K562 (cell line): ENCODE data around the gene TSPAN15. TPM values are rescaled to one million over a fixed set of nuclear protein-coding genes. Genes with fewer than 3 reads are reported as not detected.

Experiments used
- ATAC-seq: fragments of 200-7000 bp; cut with Tn5 transposase; 3 replicates; pipeline ENCODE4 v1.9.1; 2020; ENCODE audit warnings: moderate library complexity
- BruUV-seq: library from RNA; stranded (reverse); fragments of 400-500 nt; replicated peaks from 2 replicates; lab custom pipeline; 2021; lab: Mats Ljungman, UMichigan
- CTCF ChIA-PET: fragments of 300-600 bp; formaldehyde crosslinking; extraction: SDS; loops from one replicate; lab custom pipeline; 2021; ENCODE audit warnings: low intra/inter-chr PET ratio; lab: Yijun Ruan, JAX
- POLR2A ChIA-PET: fragments of 300-600, 350-650 bp; sonication (Branson Sonifier 250); formaldehyde crosslinking; extraction: SDS; loops from one replicate; lab custom pipeline; 2021; ENCODE audit warnings: antibody characterized with exemption, inconsistent platforms; lab: Yijun Ruan, JAX
- DNase-seq, 4 experiments: peaks; one replicate each; pipeline versions ENCODE4 v3.0.0 to v3.0.0-alpha.2; 2011 to 2018; ENCODE audit warnings: low spot score in 3 of 4, mixed read lengths in 3 of 4; ENCODE audit errors: extremely low read depth in 1 of 4
- FAIRE-seq: peaks from 2 replicates; lab custom pipeline; 2011; peaks lifted over from hg19 to GRCh38; lab: Jason Lieb, UNC
- H2AFZ ChIP-seq: 2 replicates; pipeline ENCODE4 v1.6.0; 2011; ENCODE audit warnings: low read depth, low read length, control low read depth, inconsistent platforms
- H3K27ac ChIP-seq: fragments of 200-600 bp; 3 replicates; pipeline ENCODE4 v1.8.0; 2011; ENCODE audit warnings: low read depth, mild to moderate bottlenecking, control low read depth, inconsistent platforms, low read length, moderate library complexity, mixed read lengths; ENCODE audit errors: extremely low read depth
- H3K27me3 ChIP-seq, 2 experiments: fragments of 300-600 bp in 1 of 2; 2 replicates in 1 of 2; 3 replicates in 1 of 2; pipeline versions ENCODE4 v1.6.0 to v1.8.0; 2011; ENCODE audit warnings: inconsistent platforms in 2 of 2, low read length in 2 of 2, mild to moderate bottlenecking in 1 of 2, mixed read lengths in 1 of 2, moderate library complexity in 1 of 2; ENCODE audit not compliant: control insufficient read depth in 2 of 2, insufficient read depth in 2 of 2
- H3K36me3 ChIP-seq: fragments of 300-600 bp; 3 replicates; pipeline ENCODE4 v1.8.0; 2011; ENCODE audit warnings: mild to moderate bottlenecking, low read length, inconsistent platforms; ENCODE audit not compliant: control insufficient read depth, insufficient read depth
- H3K4me1 ChIP-seq, 2 experiments: fragments of 200-600 bp in 1 of 2; replicated peaks in 1 of 2; 2 replicates in 1 of 2; 3 replicates in 1 of 2; pipeline versions ENCODE4 v1.5.1 to v1.8.0; 2011; ENCODE audit warnings: inconsistent platforms in 2 of 2, low read length in 2 of 2, mild to moderate bottlenecking in 1 of 2, mixed read lengths in 1 of 2, moderate library complexity in 1 of 2; ENCODE audit not compliant: control insufficient read depth in 2 of 2, insufficient read depth in 2 of 2
- H3K4me2 ChIP-seq: 2 replicates; pipeline ENCODE4 v1.6.1; 2011; ENCODE audit warnings: low read length, control low read depth, inconsistent platforms, mixed read lengths; ENCODE audit not compliant: insufficient read depth
- H3K4me3 ChIP-seq: fragments of 200-600 bp; sonication (generic), shearing (Covaris generic); 2 replicates; pipeline ENCODE4 v1.5.1; 2016; ENCODE audit warnings: control low read depth, inconsistent platforms
- H3K79me2 ChIP-seq: fragments of 200-600 bp; 3 replicates; pipeline ENCODE4 v1.8.0; 2011; ENCODE audit warnings: low read length, inconsistent platforms; ENCODE audit not compliant: control insufficient read depth, insufficient read depth
- H3K9ac ChIP-seq, 2 experiments: 2 replicates each; pipeline versions ENCODE4 v1.6.0 to v1.6.1; 2011; ENCODE audit warnings: low read depth in 2 of 2, low read length in 2 of 2, control low read depth in 1 of 2, inconsistent platforms in 1 of 2, mild to moderate bottlenecking in 1 of 2, mixed read lengths in 1 of 2; ENCODE audit not compliant: insufficient read depth in 1 of 2
- H3K9me1 ChIP-seq: one replicate; pipeline ENCODE4 v1.6.0; 2011; ENCODE audit warnings: inconsistent platforms, mild to moderate bottlenecking, low read length, moderate library complexity; ENCODE audit not compliant: control insufficient read depth, insufficient read depth
- H3K9me3 ChIP-seq: replicated peaks from 2 replicates; pipeline ENCODE4 v1.5.1; 2011; ENCODE audit warnings: low read depth, low read length, inconsistent platforms; ENCODE audit not compliant: control insufficient read depth, insufficient read depth
- H4K20me1 ChIP-seq: replicated peaks from 2 replicates; pipeline ENCODE4 v1.6.1; 2011; ENCODE audit warnings: low read length, inconsistent platforms, mixed read lengths; ENCODE audit not compliant: control insufficient read depth, insufficient read depth
- ATF3 ChIP-seq, 2 experiments: fragments of 450-650 bp in 1 of 2; sonication (generic) in 1 of 2; formaldehyde crosslinking in 1 of 2; IDR thresholded peaks in 1 of 2; conservative IDR thresholded peaks in 1 of 2; 2 replicates each; pipeline versions ENCODE4 v1.6.1 to v1.8.1; 2016 to 2023; ENCODE audit warnings: mild to moderate bottlenecking in 2 of 2, moderate library complexity in 2 of 2, inconsistent platforms in 1 of 2, missing genetic modification reagents in 1 of 2
- FOS ChIP-seq: IDR thresholded peaks from 3 replicates; pipeline ENCODE4 v1.6.1; 2011; ENCODE audit not compliant: insufficient read length; ENCODE audit errors: extremely low read depth
- WGBS: fragments of 100-300 bp; shearing (Covaris generic); methylation state at CpG from one replicate; pipeline ENCODE4 v1.1.6; 2016; ENCODE audit warnings: low coverage, mixed read lengths; ENCODE audit not compliant: insufficient coverage; ENCODE audit errors: missing lambda C conversion rate; 5-methylcytosine and 5-hydroxymethylcytosine counted together
- in situ Hi-C: fragments of 300-500 bp; cut with MboI; formaldehyde crosslinking; loops from 4 replicates; pipeline ENCODE4 v1.15.0; 2018; ENCODE audit warnings: inconsistent platforms, mixed read lengths
- intact Hi-C: fragments of 100-400 bp; cut with micrococcal nuclease; formaldehyde crosslinking; loops from 2 replicates; pipeline ENCODE4 v1.14.2; 2022
- polyA plus RNA-seq, 8 experiments: library from polyadenylated mRNA; depleted of rRNA in 4 of 8; stranded (reverse) in 5 of 8; unstranded in 3 of 8; fragments of >200 nt; fragmentation: Nextera tagmentation in 2 of 8; fragmentation: Illumina TruSeq in 1 of 8; extraction: Ambion mirVana in 2 of 8; extraction: Trizol in 1 of 8; gene quantifications; 2 replicates each; pipeline versions ENCODE4 v1.2.1 to v1.2.3, GENCODE V29; 2011 to 2014; ENCODE audit warnings: inconsistent platforms in 1 of 8, missing spikeins in 1 of 8
- total RNA-seq, 7 experiments: library from RNA; depleted of rRNA in 6 of 7; stranded (reverse); fragments of >200 nt in 6 of 7; fragmentation: Illumina TruSeq in 2 of 7; extraction: Trizol in 2 of 7; gene quantifications; 2 replicates each; pipeline versions ENCODE4 v1.2.1 to v1.2.3, GENCODE V29; 2011 to 2021; ENCODE audit warnings: low replicate concordance in 1 of 7
- TF ChIP-seq, protein P1 (sequence below): sonication (generic); formaldehyde crosslinking; IDR thresholded peaks from 2 replicates; pipeline ENCODE4 v1.9.0; 2022; ENCODE audit warnings: mild to moderate bottlenecking, missing genetic modification reagents

Gene TSPAN15
- total and polyA plus RNA-seq, 9 of the 15 experiments (the other 6 are each of a cell fraction or from before 2014, with no cell fraction given) = 0.33 to 1.0 (median 0.45) TPM; not detected in 2

DNA sequence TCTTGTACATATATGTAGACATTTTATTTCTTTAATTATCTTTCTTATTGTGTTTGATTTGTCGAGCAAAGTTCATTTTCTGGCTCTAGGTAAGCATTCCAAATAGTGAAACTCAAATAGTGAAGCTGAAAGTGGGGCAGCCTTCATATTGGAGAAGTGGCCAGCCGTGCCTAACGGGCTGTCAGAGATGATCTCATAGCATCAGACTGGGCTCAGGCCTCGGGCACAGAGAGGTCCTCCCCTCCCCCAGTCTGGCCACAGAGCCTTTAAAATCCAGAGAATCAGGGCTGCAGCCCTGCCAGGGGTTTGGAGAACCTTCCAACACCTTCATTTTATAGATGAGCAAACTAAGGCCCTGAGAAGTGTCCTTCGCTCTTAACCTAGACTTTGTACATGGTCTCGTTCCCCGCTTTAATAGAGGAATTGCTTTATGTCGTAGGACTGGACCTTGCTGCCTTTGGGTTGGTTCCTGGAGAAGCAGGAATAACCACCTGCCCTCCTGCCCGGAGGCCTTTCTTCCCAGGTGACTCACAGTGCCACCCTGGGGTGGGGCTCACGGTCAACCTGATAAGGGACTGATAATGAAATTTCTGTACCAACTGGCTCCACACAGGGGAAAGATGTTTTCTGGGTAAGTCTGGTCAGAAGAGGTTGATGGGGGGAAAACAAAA is 7.3 kb downstream of the TSPAN15 start:
- ATAC-seq (no peak), DNase-seq (no peak), FAIRE-seq (no peak)
- no peaks in the 10 kb centered on the region for H3K79me2 ChIP-seq
- BruUV-seq = no TSS peak
- H3K9me3 ChIP-seq = no peaks in the 10 kb centered on the region
- 42% methylated on average over 10 of the region's 10 CpGs for WGBS
- H4K20me1 ChIP-seq = no peaks in the 10 kb centered on the region
- no peak overlapping the region for H3K9ac ChIP-seq
- H2AFZ ChIP-seq = peak overlapping the region; percentile 63; the same call in 1 of the 2 replicates
- ChIA-PET CTCF (interaction anchor here (0.6 kb wide), 1 partner anchor 726 kb away, joined by 3 read pairs; no protein-coding TSS in a partner anchor), POLR2A (interaction anchor here (0.6 kb wide), 1 partner anchor 16 kb away, joined by 4 read pairs; no protein-coding TSS in a partner anchor)
- H3K36me3 ChIP-seq = no peaks in the 10 kb centered on the region
- no peak overlapping the region for H3K4me3 ChIP-seq
- no peak overlapping the region for H3K4me2 ChIP-seq
- in situ Hi-C loops = no loop called here
- peaks cover 6 to 22% of the 10 kb centered on the region in 2 experiments for H3K4me1 ChIP-seq
- intact Hi-C loops = no loop called here
- peak overlapping the region; percentile 8; the same call in 1 of the 3 replicates for H3K27ac ChIP-seq
- TF ChIP-seq FOS (no peak), ATF3 (IDR thresholded peaks at IDR 0.05) (peak; percentile 21; the same call in 1 of the 2 replicates), ATF3 (CRISPR knock-in tag; conservative IDR thresholded peaks at IDR 0.05) (no peak)
- TF ChIP-seq, protein P1, sequence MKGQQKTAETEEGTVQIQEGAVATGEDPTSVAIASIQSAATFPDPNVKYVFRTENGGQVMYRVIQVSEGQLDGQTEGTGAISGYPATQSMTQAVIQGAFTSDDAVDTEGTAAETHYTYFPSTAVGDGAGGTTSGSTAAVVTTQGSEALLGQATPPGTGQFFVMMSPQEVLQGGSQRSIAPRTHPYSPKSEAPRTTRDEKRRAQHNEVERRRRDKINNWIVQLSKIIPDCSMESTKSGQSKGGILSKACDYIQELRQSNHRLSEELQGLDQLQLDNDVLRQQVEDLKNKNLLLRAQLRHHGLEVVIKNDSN = no peak
- H3K9me1 ChIP-seq = no peaks in the 10 kb centered on the region
- no peaks in the 10 kb centered on the region for H3K27me3 ChIP-seq
